ENCODE data around the gene SSH3.
A peak's percentile ranks its signal among the peaks of the same experiment; 100 is the strongest.

SSH3 gene

GRCh38 chr11:67267188-67268080 is 35.9 kb upstream of the SSH3 start:
- DNase-seq: peak in 3 of 10 donors; percentile 74 to 83 (median 83)
- intact Hi-C loops (cut with DNase I): loop anchor here (5.0 kb wide), 1 partner anchor 115 kb away; no protein-coding TSS in a partner anchor

DNA sequence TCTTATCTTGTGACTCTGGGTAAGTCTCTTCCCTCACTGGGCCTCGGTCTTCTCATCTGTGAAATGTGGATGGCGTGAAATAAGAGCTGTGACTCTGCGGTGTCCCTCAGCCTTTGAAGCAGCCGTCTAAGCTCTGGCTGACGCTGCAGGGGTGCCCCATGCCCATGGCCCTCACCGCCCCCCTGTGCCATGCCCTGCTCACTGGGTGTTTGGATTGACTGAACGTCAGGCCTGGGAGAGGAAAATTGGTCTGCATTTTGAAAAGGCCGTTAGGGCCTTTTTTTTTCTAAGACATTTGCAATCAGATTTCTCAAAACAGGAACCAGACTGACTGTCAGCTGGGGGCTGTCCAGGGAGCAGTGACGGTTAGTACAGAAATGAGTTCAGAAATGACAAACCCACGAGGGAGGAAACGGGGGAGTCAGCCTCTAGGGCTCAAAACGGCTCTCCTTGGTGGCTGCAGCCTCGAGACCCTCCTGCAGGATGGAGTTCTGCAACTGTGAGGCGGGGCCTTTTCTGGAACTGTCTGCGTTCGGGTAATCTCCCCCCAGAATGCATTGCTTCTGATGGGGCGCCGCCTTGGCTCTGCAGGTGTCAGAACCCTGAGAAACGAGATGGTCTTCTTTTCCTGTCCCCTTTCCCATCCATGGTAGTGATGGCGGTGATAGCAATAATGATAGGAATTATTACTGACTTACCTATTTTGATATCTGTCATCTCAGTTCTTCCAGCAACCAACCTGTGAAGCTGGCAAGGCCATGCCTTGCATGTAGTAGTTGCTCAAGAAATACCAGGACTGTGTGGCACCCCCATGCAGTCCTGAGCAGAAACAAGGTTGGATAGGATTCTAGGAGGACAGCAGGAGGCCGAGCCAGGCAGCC is 35.0 kb upstream of the SSH3 start:
- intact Hi-C loops (cut with DNase I): loop anchor here (5.0 kb wide), 1 partner anchor 114 kb away; no protein-coding TSS in a partner anchor
- DNase-seq: peak in 2 of 10 donors; percentile 74 to 79

GRCh38 chr11:67268962-67269268 is 34.4 kb upstream of the SSH3 start:
- intact Hi-C loops (cut with DNase I): loop anchor here (5.0 kb wide), 1 partner anchor 113 kb away; no protein-coding TSS in a partner anchor

GRCh38 chr11:67269401-67270255 is 33.7 kb upstream of the SSH3 start:
- intact Hi-C loops (cut with DNase I): loop anchor here (5.0 kb wide), 1 partner anchor 113 kb away; no protein-coding TSS in a partner anchor
- peak in 4 of 10 donors; percentile 24 to 75 (median 66) for DNase-seq

More at GRCh38 chr11:67268962-67269268, 34.4 kb upstream of the SSH3 start:
- DNase-seq: peak in 2 of 10 donors; percentile 66 to 76

DNA sequence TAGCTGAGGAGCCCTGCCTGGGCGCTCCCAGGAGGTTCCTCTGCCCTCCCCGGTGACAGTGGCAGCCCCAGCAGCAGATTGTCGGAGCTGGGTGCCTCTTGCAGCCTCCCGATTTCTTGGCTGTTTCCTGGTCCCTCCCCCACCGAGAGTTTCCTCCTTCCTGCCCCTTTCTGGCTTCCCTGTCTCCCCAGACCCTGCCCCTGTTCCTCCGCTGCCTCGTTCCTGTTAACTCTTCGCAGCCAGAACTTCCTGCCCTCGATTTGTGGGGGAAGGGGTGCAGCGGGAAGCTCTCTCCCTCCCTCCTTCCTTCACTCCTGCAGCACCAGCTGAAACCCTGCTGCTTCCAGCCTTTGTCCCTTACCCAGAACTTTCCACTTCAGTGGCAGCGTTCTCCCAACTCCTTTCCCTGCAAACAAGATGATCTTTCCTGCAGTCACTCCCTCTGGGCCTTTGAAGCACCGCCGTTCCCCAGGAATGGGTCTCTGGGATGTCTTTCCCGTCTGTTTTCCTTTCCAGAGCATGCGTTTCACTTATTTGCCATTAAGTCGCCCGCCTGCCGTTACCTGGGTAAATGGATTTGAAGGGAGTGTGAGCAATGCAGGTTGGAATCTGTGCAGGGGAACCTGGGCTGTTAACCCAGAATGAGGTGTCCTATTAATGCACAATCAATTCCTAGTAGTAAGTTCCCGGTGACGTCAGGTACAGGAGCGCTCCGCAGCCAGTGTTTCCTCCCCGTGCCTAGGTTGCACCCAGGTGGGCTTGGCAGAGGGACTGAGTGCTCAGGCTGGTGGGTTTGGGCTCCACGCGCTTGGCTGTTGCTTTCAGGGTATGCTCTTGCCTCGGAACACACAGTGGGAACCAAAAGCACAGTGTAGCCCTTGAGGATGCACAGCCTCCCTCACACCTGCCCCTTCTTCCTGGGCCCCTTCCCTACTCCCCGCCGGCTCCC is 32.8 kb upstream of the SSH3 start:
- intact Hi-C loops (cut with DNase I): no loop called here
- DNase-seq: peak in 3 of 10 donors; percentile 75 to 86 (median 84)

DNA sequence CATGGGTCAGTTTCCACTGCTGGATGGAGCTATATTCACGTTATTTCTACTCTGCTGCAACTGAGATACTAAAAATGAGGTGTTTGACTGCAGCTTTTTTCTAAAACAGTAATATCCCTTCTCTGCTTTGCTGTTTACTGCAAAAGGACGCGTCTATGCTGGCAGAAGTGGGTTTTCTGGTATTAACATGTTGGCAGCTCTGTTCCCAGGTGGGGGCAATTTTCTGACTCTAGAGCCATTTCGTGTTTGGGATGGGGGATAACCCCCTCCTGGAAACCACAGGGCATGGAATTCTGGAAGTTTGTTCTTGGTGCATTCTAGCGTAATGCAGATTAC is 32.2 kb upstream of the SSH3 start:
- no peak for DNase-seq
- intact Hi-C loops (cut with DNase I): no loop called here

GRCh38 chr11:67271541-67272284 is 31.6 kb upstream of the SSH3 start:
- peak in 3 of 10 donors; percentile 59 to 83 (median 77) for DNase-seq
- intact Hi-C loops (cut with DNase I): no loop called here

GRCh38 chr11:67272327-67273259 is 30.7 kb upstream of the SSH3 start:
- intact Hi-C loops (cut with DNase I): no loop called here
- DNase-seq: peak in 4 of 10 donors; percentile 24 to 90 (median 80)

- DNase-seq: peak in 4 of 10 donors; percentile 6 to 81 (median 70)
- intact Hi-C loops (cut with DNase I): no loop called here
Observed at GRCh38 chr11:67273260-67273990, 29.9 kb upstream of the SSH3 start.

DNA sequence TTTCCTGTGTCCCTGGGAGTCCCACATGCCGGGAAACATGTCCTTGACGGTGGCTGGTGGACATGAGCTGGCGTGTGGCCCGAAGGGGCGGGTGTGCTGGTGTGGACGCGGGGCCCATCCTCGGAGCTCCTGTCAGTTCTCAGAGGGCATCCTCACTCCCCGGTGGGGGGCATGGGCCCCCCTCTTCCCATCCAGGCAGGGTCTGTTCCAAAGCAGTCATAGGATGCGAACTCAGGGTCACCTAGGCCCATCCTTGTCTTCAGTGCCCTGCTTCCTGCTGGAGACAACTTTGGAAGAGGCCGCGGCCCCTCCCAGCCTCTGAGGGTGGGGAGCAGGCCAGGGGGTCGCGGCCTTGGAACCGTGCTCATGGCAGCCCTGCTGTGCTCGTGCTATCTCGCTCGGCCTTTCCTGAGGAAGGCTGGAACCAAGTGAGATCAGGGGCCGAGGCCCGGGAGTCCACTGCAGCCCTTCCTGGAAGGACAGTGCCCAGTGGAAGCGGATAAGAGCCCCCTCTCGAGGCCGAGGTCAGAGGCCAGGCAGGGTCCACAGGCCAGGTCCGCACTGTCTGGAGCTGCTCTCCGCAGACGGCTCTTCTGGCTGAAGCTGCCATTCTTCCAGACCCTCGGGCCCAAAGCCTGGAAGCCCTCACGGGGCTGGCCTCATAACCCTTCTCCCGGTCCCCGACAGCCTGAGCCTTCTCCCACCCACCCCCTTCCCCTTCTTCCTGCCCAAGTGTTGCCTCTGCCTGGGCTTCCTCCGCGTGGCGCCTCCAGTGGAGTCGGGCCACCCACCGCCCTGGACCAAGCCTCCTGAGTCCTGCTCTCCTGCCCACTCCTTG is 28.3 kb upstream of the SSH3 start:
- intact Hi-C loops (cut with DNase I): no loop called here
- peak in 4 of 10 donors; percentile 6 to 83 (median 65) for DNase-seq

GRCh38 chr11:67275606-67276409 is 27.5 kb upstream of the SSH3 start:
- DNase-seq: peak in 4 of 10 donors; percentile 4 to 80 (median 65)
- intact Hi-C loops (cut with DNase I): no loop called here

GRCh38 chr11:67276781-67277230 is 26.5 kb upstream of the SSH3 start:
- intact Hi-C loops (cut with DNase I): no loop called here
- DNase-seq: peak in 3 of 10 donors; percentile 48 to 88 (median 56)

DNA sequence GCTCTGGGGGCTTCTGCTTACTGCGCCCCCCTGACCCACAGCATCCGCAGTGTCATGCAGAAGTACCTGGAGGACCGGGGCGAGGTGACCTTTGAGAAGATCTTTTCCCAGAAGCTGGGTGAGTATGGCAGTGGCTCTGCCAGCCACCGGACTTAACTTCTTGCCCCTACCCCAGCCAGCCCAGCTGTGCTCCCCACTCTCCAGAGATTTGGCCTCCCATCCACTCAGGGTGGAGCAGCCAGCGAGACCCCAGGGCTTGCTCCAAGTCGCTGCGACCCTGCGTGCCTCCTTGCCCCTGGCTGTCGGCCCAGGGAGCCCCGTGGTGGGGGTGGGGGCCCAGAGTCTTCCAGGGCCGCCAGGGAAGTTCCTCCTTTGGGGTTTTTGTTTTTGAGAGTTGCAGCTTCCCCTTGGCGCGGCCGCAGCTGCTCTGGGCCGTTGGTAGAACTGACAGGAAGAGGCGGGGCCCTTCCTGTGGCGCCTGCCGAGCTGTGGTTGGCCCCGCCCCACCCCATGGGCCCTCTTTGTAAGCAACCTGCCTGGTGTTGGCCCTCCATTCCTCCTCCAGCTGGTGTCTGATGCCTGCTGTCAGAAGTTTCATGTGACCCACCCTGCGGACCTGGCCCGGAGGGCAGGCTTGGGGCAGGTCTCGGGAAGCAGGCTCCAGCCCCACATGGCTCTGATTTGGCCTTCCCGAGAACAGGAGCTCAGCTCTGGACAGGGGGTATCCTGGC is 25.9 kb upstream of the SSH3 start:
- DNase-seq: peak in 3 of 10 donors; percentile 82 to 94 (median 88)
- intact Hi-C loops (cut with DNase I): no loop called here

All from posterior cingulate gyrus (tissue), 11 donors.